GM19023 (cell line): ENCODE results near the gene C1orf105.
"Not testable (repeated sequence)": the region's sequence is repeated elsewhere in the genome, so short reads cannot be mapped to it uniquely, and the experiment has no call there.

Experiments used
- ATAC-seq: cut with Tn5 transposase; IDR thresholded peaks from one replicate; pipeline ENCODE4 v1.9.1; 2021; ENCODE audit warnings: mild to moderate bottlenecking, moderate library complexity; ENCODE audit not compliant: unreplicated experiment

C1orf105 gene

GRCh38 chr1:172420385-172420784 is at the start of gene C1orf105:
Gene C1orf105 (plus strand): TSS chr1:172420685. CDS start chr1:172420886, 201 bp downstream.
- ATAC-seq = no peak

- not testable (repeated sequence) for ATAC-seq
Observed at GRCh38 chr1:172371646-172372045, 48.8 kb upstream of the C1orf105 start.

- ATAC-seq = no peak
Observed at GRCh38 chr1:172373864-172374263, 46.6 kb upstream of the C1orf105 start.

GRCh38 chr1:172375211-172375631 is 45.3 kb upstream of the C1orf105 start:
- ATAC-seq = no peak

GRCh38 chr1:172376431-172376830 is 44.1 kb upstream of the C1orf105 start:
- ATAC-seq = no peak

GRCh38 chr1:172377565-172377964 is 42.9 kb upstream of the C1orf105 start:
- ATAC-seq = no peak

GRCh38 chr1:172378109-172378760 is 42.2 kb upstream of the C1orf105 start:
- ATAC-seq = no peak

GRCh38 chr1:172380441-172381244 is 39.8 kb upstream of the C1orf105 start:
- ATAC-seq = peak; percentile 67

GRCh38 chr1:172381946-172382345 is 38.5 kb upstream of the C1orf105 start:
- no peak for ATAC-seq

GRCh38 chr1:172382406-172382805 is 38.1 kb upstream of the C1orf105 start:
- no peak for ATAC-seq

GRCh38 chr1:172382990-172383389 is 37.5 kb upstream of the C1orf105 start:
- ATAC-seq = no peak

- ATAC-seq = no peak
Observed at GRCh38 chr1:172383536-172383935, 36.9 kb upstream of the C1orf105 start.

GRCh38 chr1:172384656-172385055 is 35.8 kb upstream of the C1orf105 start:
- ATAC-seq = no peak

GRCh38 chr1:172386046-172386445 is 34.4 kb upstream of the C1orf105 start:
- ATAC-seq = no peak

GRCh38 chr1:172388490-172388889 is 32.0 kb upstream of the C1orf105 start:
- ATAC-seq = no peak

- no peak for ATAC-seq
Observed at GRCh38 chr1:172390301-172390682, 30.2 kb upstream of the C1orf105 start.

GRCh38 chr1:172390683-172391551 is 29.6 kb upstream of the C1orf105 start:
- ATAC-seq = peak; percentile 59

- no peak for ATAC-seq
Observed at GRCh38 chr1:172391976-172392375, 28.5 kb upstream of the C1orf105 start.

GRCh38 chr1:172393354-172393753 is 27.1 kb upstream of the C1orf105 start:
- ATAC-seq = no peak

GRCh38 chr1:172394141-172394751 is 26.2 kb upstream of the C1orf105 start:
- ATAC-seq = peak; percentile 74

GRCh38 chr1:172394811-172395210 is 25.7 kb upstream of the C1orf105 start:
- no peak for ATAC-seq
